Esophagus muscularis mucosa (tissue), 4 donors: ENCODE data around the gene GLI3. TPM values are rescaled to one million over a fixed set of nuclear protein-coding genes. Genes with fewer than 3 reads are reported as not detected.

Experiments used
- DNase-seq: peaks from one replicate; pipeline ENCODE4 v3.0.0-alpha.2; 2017; ENCODE audit errors: extremely low spot score
- H3K27ac ChIP-seq, 4 donors: fragments of 200-600 bp; sonication (generic); replicated peaks in 1 of 4; 1 replicate in 3 of 4; 2 replicates in 1 of 4; pipeline ENCODE4 v1.5.1; 2016 to 2019; ENCODE audit warnings: mild to moderate bottlenecking in 1 of 4
- H3K27me3 ChIP-seq, 4 donors: fragments of 200-600 bp; sonication (generic); one replicate each; pipeline versions ENCODE4 v1.5.1 to v1.6.0; 2016 to 2019
- H3K36me3 ChIP-seq, 4 donors: fragments of 200-600 bp; sonication (generic); one replicate each; pipeline ENCODE4 v1.5.1; 2016 to 2019
- H3K4me1 ChIP-seq, 4 donors: fragments of 200-600 bp; sonication (generic); one replicate each; pipeline ENCODE4 v1.5.1; 2016 to 2019
- H3K4me3 ChIP-seq, 4 donors: fragments of 200-600 bp; sonication (generic); 1 replicate in 2 of 4; 2 replicates in 2 of 4; pipeline ENCODE4 v1.5.1; 2016 to 2019; ENCODE audit warnings: mild to moderate bottlenecking in 4 of 4, moderate library complexity in 1 of 4
- H3K9me3 ChIP-seq, 4 donors: fragments of 200-600 bp; sonication (generic); 1 replicate in 3 of 4; 2 replicates in 1 of 4; pipeline ENCODE4 v1.5.1; 2016 to 2019
- CTCF ChIP-seq, 3 experiments: fragments of 200-600 bp in 2 of 3; fragments of 450-650 bp in 1 of 3; sonication (generic) in 2 of 3; IDR thresholded peaks; one replicate each; pipeline ENCODE4 v1.5.1; 2017 to 2019; ENCODE audit warnings: antibody characterized with exemption in 3 of 3, mild to moderate bottlenecking in 2 of 3, moderate library complexity in 1 of 3
- EP300 ChIP-seq: sonication (generic); formaldehyde crosslinking; IDR thresholded peaks from one replicate; pipeline ENCODE4 v1.6.1; 2017; ENCODE audit warnings: antibody characterized with exemption
- POLR2A ChIP-seq: fragments of 450-650 bp; IDR thresholded peaks from one replicate; pipeline ENCODE4 v1.6.1; 2017; ENCODE audit warnings: antibody characterized with exemption, moderate library complexity, mild to moderate bottlenecking, low read depth
- POLR2AphosphoS5 ChIP-seq, 2 donors: sonication (generic); formaldehyde crosslinking; IDR thresholded peaks; one replicate each; pipeline ENCODE4 v1.6.1; 2017; ENCODE audit warnings: antibody characterized with exemption in 2 of 2
- WGBS: methylation state at CpG from one replicate; pipeline ENCODE4 v1.1.5; 2018; 5-methylcytosine and 5-hydroxymethylcytosine counted together
- intact Hi-C: fragments of 100-400 bp; cut with DNase I; formaldehyde crosslinking; loops from one replicate; pipeline ENCODE4 v1.15.1; 2023
- total RNA-seq, 4 donors: library from RNA; depleted of rRNA; stranded (reverse); fragments of >200 nt; gene quantifications; one replicate each; pipeline versions ENCODE4 v1.1.0 to v1.2.1, GENCODE V29; 2016

GLI3 gene
- total RNA-seq, 4 donors from 2014 or later: 11.7 to 17.8 (median 13.3) TPM

- intact Hi-C loops: no loop called here
- Histone ChIP-seq H3K27me3 (no peaks in the 10 kb centered on the region), H3K36me3 (no peaks in the 10 kb centered on the region), H3K4me3 (no peak overlapping the region), H3K9me3 (peaks cover 0 to 2% (median 0%) of the 10 kb centered on the region in 4 donors), H3K27ac (no peak overlapping the region), H3K4me1 (peaks cover 6 to 64% (median 43%) of the 10 kb centered on the region in 4 donors)
- TF ChIP-seq CTCF (IDR thresholded peaks at IDR 0.05): no peak
- no peak for TF ChIP-seq POLR2AphosphoS5 (IDR thresholded peaks at IDR 0.05)
- TF ChIP-seq POLR2A: no peak
- no peak for TF ChIP-seq EP300
- 92% methylated on average over 1 of the region's 1 CpG for WGBS
- no peak for DNase-seq
Observed at GRCh38 chr7:42135728-42136127, 101.3 kb downstream of the GLI3 start.

GRCh38 chr7:42134276-42134876, 102.6 kb downstream of the GLI3 start:
- TF ChIP-seq CTCF (IDR thresholded peaks at IDR 0.05) (no peak), EP300 (no peak), POLR2A (no peak), POLR2AphosphoS5 (IDR thresholded peaks at IDR 0.05) (no peak)
- Histone ChIP-seq H3K4me3 (no peak overlapping the region), H3K36me3 (no peaks in the 10 kb centered on the region), H3K4me1 (peaks cover 6 to 56% (median 40%) of the 10 kb centered on the region in 4 donors), H3K27ac (no peak overlapping the region), H3K27me3 (no peaks in the 10 kb centered on the region), H3K9me3 (peaks cover 0 to 3% (median 0%) of the 10 kb centered on the region in 4 donors)
- no peak for DNase-seq
- intact Hi-C loops: no loop called here
- 77% methylated on average over 10 of the region's 10 CpGs for WGBS

GRCh38 chr7:42133321-42133720, 103.7 kb downstream of the GLI3 start:
- Histone ChIP-seq H3K36me3 (no peaks in the 10 kb centered on the region), H3K4me1 (peaks cover under 1 to 49% (median 31%) of the 10 kb centered on the region in 4 donors), H3K4me3 (no peak overlapping the region), H3K9me3 (peaks cover 0 to 3% (median 0%) of the 10 kb centered on the region in 4 donors), H3K27ac (no peak overlapping the region), H3K27me3 (no peaks in the 10 kb centered on the region)
- TF ChIP-seq EP300 (no peak), POLR2A (no peak), CTCF (IDR thresholded peaks at IDR 0.05) (no peak), POLR2AphosphoS5 (IDR thresholded peaks at IDR 0.05) (no peak)
- 46% methylated on average over 3 of the region's 3 CpGs for WGBS
- no peak for DNase-seq
- intact Hi-C loops: no loop called here

GRCh38 chr7:42128703-42129102, 108.3 kb downstream of the GLI3 start:
- no peaks in the 10 kb centered on the region for H3K27me3 ChIP-seq
- TF ChIP-seq CTCF (IDR thresholded peaks at IDR 0.05) (no peak), EP300 (no peak), POLR2AphosphoS5 (IDR thresholded peaks at IDR 0.05) (no peak), POLR2A (no peak)
- intact Hi-C loops: no loop called here
- H3K4me3 ChIP-seq: no peak overlapping the region
- WGBS: 81% methylated on average over 2 of the region's 2 CpGs
- no peak overlapping the region for H3K27ac ChIP-seq
- H3K4me1 ChIP-seq: peaks cover 0 to 14% (median 7%) of the 10 kb centered on the region in 4 donors
- peaks cover 0 to 3% (median 0%) of the 10 kb centered on the region in 4 donors for H3K9me3 ChIP-seq
- no peak for DNase-seq
- no peaks in the 10 kb centered on the region for H3K36me3 ChIP-seq

GRCh38 chr7:42127232-42127622, 109.8 kb downstream of the GLI3 start:
- Histone ChIP-seq H3K27me3 (no peaks in the 10 kb centered on the region), H3K4me1 (peaks cover 0 to 8% (median 0%) of the 10 kb centered on the region in 4 donors), H3K9me3 (peaks cover 0 to 3% (median 0%) of the 10 kb centered on the region in 4 donors), H3K27ac (no peak overlapping the region), H3K4me3 (no peak overlapping the region), H3K36me3 (no peaks in the 10 kb centered on the region)
- no peak for DNase-seq
- TF ChIP-seq CTCF (IDR thresholded peaks at IDR 0.05): no peak
- no peak for TF ChIP-seq EP300
- no peak for TF ChIP-seq POLR2A
- no peak for TF ChIP-seq POLR2AphosphoS5 (IDR thresholded peaks at IDR 0.05)
- intact Hi-C loops: no loop called here
